Heart left ventricle (tissue), 13 donors: Measurements from ENCODE around the gene HOXA9.

Source experiments
- CTCF ChIP-seq, 12 donors: fragments of 200-600 bp; sonication (generic) in 4 of 12; IDR thresholded peaks; one replicate each; pipeline versions ENCODE4 v1.5.0 to v1.8.0; 2018 to 2022; ENCODE audit warnings: antibody characterized with exemption in 12 of 12, mild to moderate bottlenecking in 5 of 12
- POLR2A ChIP-seq, 2 donors: fragments of 450-650 bp; IDR thresholded peaks; one replicate each; pipeline ENCODE4 v1.6.1; 2017; ENCODE audit warnings: antibody characterized with exemption in 2 of 2, mild to moderate bottlenecking in 2 of 2, moderate library complexity in 2 of 2
- donor health status: ischemic (EF 13 %, LVEDD 7.1; RV severe dilation, severe dysfunction).
- donor health status: DM: no; HTN: yes; CAD: no.
- donor health status: DM: no; HTN: no; CAD: no.
- donor health status: ischemic (EF 25% LVEDD 6.9; RV normal size, moderate dysfunction).
- donor health status: ischemic (EF 25% LVEDD 5.7; RV mildly dilated, moderate dysfunction).
- donor health status: ischemic (EF 35%, LVEDD 5.7; RV mildly dilated, moderate dysfunction).
- donor health status: nonischemic (EF 11% LVEDD 7.7; RV severe dilation, severe dysfunction).
- donor health status: DM: yes; HTN: yes; CAD: no.
- donor health status: PGD.
- donor health status: ischemic (EF 29% LVEDD 5.4; RV normal size, mild dysfunction).
- donor health status: nonischemic (EF 23%, LVEDD 6.1; RV moderate dilation, normal function).

GRCh38 chr7:27132978-27133377 is 32.4 kb downstream of the HOXA9 start:
- TF ChIP-seq CTCF (IDR thresholded peaks at IDR 0.05) (no peak), POLR2A (IDR thresholded peaks at IDR 0.05) (no peak)
